ENCODE results near the gene GTF2H3.

The GTF2H3 gene

DNA sequence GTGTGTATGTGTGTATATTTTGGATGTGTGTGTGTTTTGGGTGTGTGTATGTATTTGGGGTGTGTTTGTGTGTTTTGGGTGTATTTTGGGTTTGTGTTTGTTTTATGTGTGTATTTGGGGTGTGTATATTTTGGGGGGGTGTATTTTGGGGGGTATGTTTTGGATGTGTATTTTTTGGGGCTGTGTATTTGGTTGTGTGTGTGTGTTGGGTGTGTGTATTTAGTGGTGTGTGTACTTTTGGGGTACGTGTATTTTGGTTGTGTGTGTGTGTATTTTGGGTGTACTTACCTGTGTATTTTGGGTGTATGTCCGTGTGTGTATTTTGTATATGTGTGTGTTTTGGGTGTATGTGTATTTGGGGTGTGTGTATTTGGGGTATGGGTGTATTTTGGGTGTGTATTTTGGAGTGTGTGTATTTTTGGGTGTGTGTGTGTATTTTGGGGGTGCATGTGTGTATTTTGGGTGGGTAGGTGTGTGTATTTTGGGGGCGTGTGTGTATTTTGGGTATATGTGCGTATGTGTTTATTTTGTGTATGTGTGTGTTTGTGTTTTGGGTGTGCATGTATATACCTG is 20.6 kb downstream of the GTF2H3 start:
- TF ChIP-seq TEAD4 (IDR thresholded peaks at IDR 0.05) (no peak), EP300 (IDR thresholded peaks at IDR 0.05; ENCODE audit: borderline replicate concordance) (no peak), FOXM1 (IDR thresholded peaks at IDR 0.05; ENCODE audit: borderline replicate concordance, low read depth) (no peak), CREB1 (IDR thresholded peaks at IDR 0.05; ENCODE audit: low read depth) (no peak), RAD21 (IDR thresholded peaks at IDR 0.05; ENCODE audit: low read depth) (no peak), CEBPB (IDR thresholded peaks at IDR 0.05) (no peak), TAF1 (IDR thresholded peaks at IDR 0.05; ENCODE audit: low read depth) (no peak), YY1 (IDR thresholded peaks at IDR 0.05; ENCODE audit: low read depth) (no peak), EGR1 (IDR thresholded peaks at IDR 0.05) (no peak), NFIC (IDR thresholded peaks at IDR 0.05) (no peak), ZBTB7A (IDR thresholded peaks at IDR 0.05; ENCODE audit: low read depth) (no peak), TCF12 (IDR thresholded peaks at IDR 0.05; ENCODE audit: low read depth) (no peak), MAX (IDR thresholded peaks at IDR 0.05) (no peak)
- TF ChIP-seq, protein P1, sequence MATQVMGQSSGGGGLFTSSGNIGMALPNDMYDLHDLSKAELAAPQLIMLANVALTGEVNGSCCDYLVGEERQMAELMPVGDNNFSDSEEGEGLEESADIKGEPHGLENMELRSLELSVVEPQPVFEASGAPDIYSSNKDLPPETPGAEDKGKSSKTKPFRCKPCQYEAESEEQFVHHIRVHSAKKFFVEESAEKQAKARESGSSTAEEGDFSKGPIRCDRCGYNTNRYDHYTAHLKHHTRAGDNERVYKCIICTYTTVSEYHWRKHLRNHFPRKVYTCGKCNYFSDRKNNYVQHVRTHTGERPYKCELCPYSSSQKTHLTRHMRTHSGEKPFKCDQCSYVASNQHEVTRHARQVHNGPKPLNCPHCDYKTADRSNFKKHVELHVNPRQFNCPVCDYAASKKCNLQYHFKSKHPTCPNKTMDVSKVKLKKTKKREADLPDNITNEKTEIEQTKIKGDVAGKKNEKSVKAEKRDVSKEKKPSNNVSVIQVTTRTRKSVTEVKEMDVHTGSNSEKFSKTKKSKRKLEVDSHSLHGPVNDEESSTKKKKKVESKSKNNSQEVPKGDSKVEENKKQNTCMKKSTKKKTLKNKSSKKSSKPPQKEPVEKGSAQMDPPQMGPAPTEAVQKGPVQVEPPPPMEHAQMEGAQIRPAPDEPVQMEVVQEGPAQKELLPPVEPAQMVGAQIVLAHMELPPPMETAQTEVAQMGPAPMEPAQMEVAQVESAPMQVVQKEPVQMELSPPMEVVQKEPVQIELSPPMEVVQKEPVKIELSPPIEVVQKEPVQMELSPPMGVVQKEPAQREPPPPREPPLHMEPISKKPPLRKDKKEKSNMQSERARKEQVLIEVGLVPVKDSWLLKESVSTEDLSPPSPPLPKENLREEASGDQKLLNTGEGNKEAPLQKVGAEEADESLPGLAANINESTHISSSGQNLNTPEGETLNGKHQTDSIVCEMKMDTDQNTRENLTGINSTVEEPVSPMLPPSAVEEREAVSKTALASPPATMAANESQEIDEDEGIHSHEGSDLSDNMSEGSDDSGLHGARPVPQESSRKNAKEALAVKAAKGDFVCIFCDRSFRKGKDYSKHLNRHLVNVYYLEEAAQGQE (IDR thresholded peaks at IDR 0.05; ENCODE audit: low read depth) = no peak
- TF ChIP-seq, protein P2, sequence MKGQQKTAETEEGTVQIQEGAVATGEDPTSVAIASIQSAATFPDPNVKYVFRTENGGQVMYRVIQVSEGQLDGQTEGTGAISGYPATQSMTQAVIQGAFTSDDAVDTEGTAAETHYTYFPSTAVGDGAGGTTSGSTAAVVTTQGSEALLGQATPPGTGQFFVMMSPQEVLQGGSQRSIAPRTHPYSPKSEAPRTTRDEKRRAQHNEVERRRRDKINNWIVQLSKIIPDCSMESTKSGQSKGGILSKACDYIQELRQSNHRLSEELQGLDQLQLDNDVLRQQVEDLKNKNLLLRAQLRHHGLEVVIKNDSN (IDR thresholded peaks at IDR 0.05) = no peak

- TF ChIP-seq TCF12 (IDR thresholded peaks at IDR 0.05; ENCODE audit: low read depth) = no peak
- TF ChIP-seq MAX (IDR thresholded peaks at IDR 0.05) = no peak
- no peak for TF ChIP-seq EP300 (IDR thresholded peaks at IDR 0.05; ENCODE audit: borderline replicate concordance)
- TF ChIP-seq, protein P1 (IDR thresholded peaks at IDR 0.05; ENCODE audit: low read depth) = no peak
- no peak for TF ChIP-seq CEBPB (IDR thresholded peaks at IDR 0.05)
- TF ChIP-seq YY1 (IDR thresholded peaks at IDR 0.05; ENCODE audit: low read depth) = no peak
- no peak for TF ChIP-seq ZBTB7A (IDR thresholded peaks at IDR 0.05; ENCODE audit: low read depth)
- TF ChIP-seq TAF1 (IDR thresholded peaks at IDR 0.05; ENCODE audit: low read depth) = no peak
- no peak for TF ChIP-seq EGR1 (IDR thresholded peaks at IDR 0.05)
- no peak for TF ChIP-seq NFIC (IDR thresholded peaks at IDR 0.05)
- no peak for TF ChIP-seq TEAD4 (IDR thresholded peaks at IDR 0.05)
- TF ChIP-seq RAD21 (IDR thresholded peaks at IDR 0.05; ENCODE audit: low read depth) = no peak
- TF ChIP-seq, protein P2 (IDR thresholded peaks at IDR 0.05) = no peak
- TF ChIP-seq FOXM1 (IDR thresholded peaks at IDR 0.05; ENCODE audit: borderline replicate concordance, low read depth) = no peak
- TF ChIP-seq CREB1 (IDR thresholded peaks at IDR 0.05; ENCODE audit: low read depth) = no peak
Observed at GRCh38 chr12:123655420-123655819, 21.8 kb downstream of the GTF2H3 start.

DNA sequence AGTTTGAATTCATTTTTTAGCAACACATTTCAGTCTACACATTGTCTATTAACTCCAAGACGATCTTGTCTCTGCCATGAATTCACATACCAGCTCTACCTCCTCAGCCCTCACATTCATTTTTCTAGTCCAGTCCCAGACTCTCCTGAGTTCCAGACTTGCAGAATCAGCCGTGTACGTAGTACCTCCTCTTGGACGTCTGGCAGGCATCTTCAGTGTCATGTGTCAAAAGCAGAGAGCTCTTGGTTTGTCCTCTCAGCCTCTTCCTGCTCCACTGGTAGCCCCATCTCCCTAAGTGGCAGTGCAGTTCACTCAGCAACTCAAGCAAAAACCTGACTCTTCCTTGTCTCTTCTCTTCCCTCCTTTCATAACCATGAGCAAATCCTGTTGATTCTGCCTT is 22.8 kb downstream of the GTF2H3 start:
- TF ChIP-seq CREB1 (IDR thresholded peaks at IDR 0.05; ENCODE audit: low read depth) (no peak), TEAD4 (IDR thresholded peaks at IDR 0.05) (no peak), RAD21 (IDR thresholded peaks at IDR 0.05; ENCODE audit: low read depth) (no peak), FOXM1 (IDR thresholded peaks at IDR 0.05; ENCODE audit: borderline replicate concordance, low read depth) (no peak), CEBPB (IDR thresholded peaks at IDR 0.05) (no peak), YY1 (IDR thresholded peaks at IDR 0.05; ENCODE audit: low read depth) (no peak), ZBTB7A (IDR thresholded peaks at IDR 0.05; ENCODE audit: low read depth) (no peak), NFIC (IDR thresholded peaks at IDR 0.05) (no peak), TCF12 (IDR thresholded peaks at IDR 0.05; ENCODE audit: low read depth) (no peak), MAX (IDR thresholded peaks at IDR 0.05) (no peak), EGR1 (IDR thresholded peaks at IDR 0.05) (no peak)
- TF ChIP-seq, protein P2 (IDR thresholded peaks at IDR 0.05) = no peak
- TF ChIP-seq, protein P1 (IDR thresholded peaks at IDR 0.05; ENCODE audit: low read depth) = no peak
